ENCODE measurements around the gene PRKCQ. TPM values are rescaled to one million over a fixed set of nuclear protein-coding genes. Genes with fewer than 3 reads are reported as not detected.

The PRKCQ gene
- total and polyA plus RNA-seq, 2 of the 8 experiments (the other 6 are each of a cell fraction or from before 2014, with no cell fraction given), result 9.1 to 22.6 TPM

GRCh38 chr10:6411436-6411835 lies 168.6 kb downstream of the PRKCQ start (continued):
- no peak for TF ChIP-seq CHD7 (IDR thresholded peaks at IDR 0.05; ENCODE audit: insufficient replicate concordance, low read length)
